SK-N-SH (cell line): ENCODE measurements around the gene LMTK2. TPM values are rescaled to one million over a fixed set of nuclear protein-coding genes. Genes with fewer than 3 reads are reported as not detected.

Source experiments
- CTCF ChIA-PET: fragments of 300-600, 350-600 bp; formaldehyde crosslinking; extraction: SDS; loops from one replicate; lab custom pipeline; 2021; lab: Yijun Ruan, JAX
- POLR2A ChIA-PET: fragments of 350-600 bp; sonication (Branson Sonifier 250); formaldehyde crosslinking; extraction: SDS; loops from one replicate; lab custom pipeline; 2020; ENCODE audit warnings: antibody characterized with exemption, inconsistent platforms; lab: Yijun Ruan, JAX
- DNase-seq: peaks from one replicate; pipeline ENCODE4 v3.0.0; 2012
- H2AFZ ChIP-seq: fragments of 200-600 bp; sonication (generic); 2 replicates; pipeline ENCODE4 v1.8.1; 2016; ENCODE audit warnings: antibody characterized with exemption, mild to moderate bottlenecking, low read depth
- H3F3A ChIP-seq: fragments of 200-600 bp; sonication (generic); replicated peaks from 2 replicates; pipeline ENCODE3; 2016; ENCODE audit warnings: antibody characterized with exemption, mild to moderate bottlenecking; ENCODE audit not compliant: insufficient read depth
- H3K27ac ChIP-seq, 2 experiments: fragments of 200-500 bp in 1 of 2; fragments of 200-600 bp in 1 of 2; sonication (Bioruptor generic) in 1 of 2; sonication (generic), shearing (Covaris generic) in 1 of 2; 2 replicates each; pipeline versions ENCODE4 v1.5.1 to v1.6.1; 2014 to 2016; ENCODE audit warnings: low read depth in 2 of 2, inconsistent platforms in 1 of 2, low read length in 1 of 2, mild to moderate bottlenecking in 1 of 2, mixed read lengths in 1 of 2
- H3K27me3 ChIP-seq: fragments of 200-600 bp; sonication (generic), shearing (Covaris generic); 2 replicates; pipeline ENCODE4 v1.6.1; 2016; ENCODE audit warnings: mixed run types; ENCODE audit not compliant: insufficient read depth
- H3K36me3 ChIP-seq, 2 experiments: fragments of 200-500 bp in 1 of 2; fragments of 200-600 bp in 1 of 2; sonication (Bioruptor generic) in 1 of 2; sonication (generic) in 1 of 2; replicated peaks in 1 of 2; 2 replicates each; pipeline versions ENCODE3 to v1.5.1; 2014 to 2016; ENCODE audit warnings: low read length in 1 of 2, mild to moderate bottlenecking in 1 of 2; ENCODE audit not compliant: insufficient read depth in 2 of 2, control insufficient read depth in 1 of 2
- H3K4me1 ChIP-seq, 2 experiments: fragments of 200-500 bp in 1 of 2; fragments of 200-600 bp in 1 of 2; sonication (Bioruptor generic) in 1 of 2; sonication (generic), shearing (Covaris generic) in 1 of 2; 2 replicates each; pipeline versions ENCODE4 v1.5.1 to v1.6.1; 2014 to 2016; ENCODE audit warnings: low read depth in 1 of 2, low read length in 1 of 2, mixed run types in 1 of 2; ENCODE audit not compliant: insufficient read depth in 2 of 2, control insufficient read depth in 1 of 2
- H3K4me2 ChIP-seq: fragments of 200-600 bp; sonication (generic), shearing (Covaris generic); 2 replicates; pipeline ENCODE4 v1.6.1; 2017; ENCODE audit warnings: mixed run types
- H3K4me3 ChIP-seq, 2 experiments: fragments of 200-500 bp in 1 of 2; fragments of 200-600 bp in 1 of 2; sonication (Bioruptor generic) in 1 of 2; sonication (generic), shearing (Covaris generic) in 1 of 2; 2 replicates each; pipeline versions ENCODE4 v1.5.1 to v1.8.1; 2014 to 2016; ENCODE audit warnings: low read depth in 2 of 2, inconsistent platforms in 1 of 2, low read length in 1 of 2, mild to moderate bottlenecking in 1 of 2, mixed read lengths in 1 of 2, moderate library complexity in 1 of 2
- H3K79me2 ChIP-seq: fragments of 200-600 bp; sonication (generic); 2 replicates; pipeline ENCODE4 v1.8.1; 2017; ENCODE audit warnings: mild to moderate bottlenecking; ENCODE audit not compliant: insufficient read depth
- H3K9ac ChIP-seq: fragments of 200-600 bp; sonication (generic); 2 replicates; pipeline ENCODE4 v1.6.1; 2017; ENCODE audit warnings: mixed run types
- H3K9me2 ChIP-seq: fragments of 200-600 bp; sonication (generic); 2 replicates; pipeline ENCODE4 v1.6.1; 2017; ENCODE audit warnings: mixed run types
- H3K9me3 ChIP-seq: fragments of 200-600 bp; sonication (generic); 2 replicates; pipeline ENCODE4 v1.6.1; 2017; ENCODE audit warnings: mixed run types, mild to moderate bottlenecking, moderate library complexity
- H4K20me1 ChIP-seq: fragments of 200-600 bp; sonication (generic); 2 replicates; pipeline ENCODE4 v1.6.1; 2017; ENCODE audit warnings: mild to moderate bottlenecking, mixed run types; ENCODE audit not compliant: insufficient read depth
- CHD2 ChIP-seq: fragments of 150-350 bp; IDR thresholded peaks from 2 replicates; pipeline ENCODE4 v1.6.1; 2018; ENCODE audit warnings: low read length; ENCODE audit not compliant: partially characterized antibody
- ELF1 ChIP-seq: IDR thresholded peaks from 2 replicates; pipeline ENCODE4 v1.4.0; 2012
- EP300 ChIP-seq, 2 experiments: IDR thresholded peaks; 2 replicates each; pipeline versions ENCODE4 v1.4.0 to v1.6.1; 2012; ENCODE audit warnings: borderline replicate concordance in 1 of 2, low read depth in 1 of 2, low read length in 1 of 2
- EZH2phosphoT487 ChIP-seq: fragments of 200-600 bp; sonication (generic); IDR thresholded peaks from 2 replicates; pipeline ENCODE4 v1.6.1; 2017; ENCODE audit warnings: low read depth, mixed run types, mild to moderate bottlenecking, antibody characterized with exemption, moderate library complexity, borderline replicate concordance
- FOSL2 ChIP-seq: IDR thresholded peaks from 2 replicates; pipeline ENCODE4 v1.4.0; 2012; ENCODE audit warnings: low read depth, mild to moderate bottlenecking, moderate library complexity, borderline replicate concordance
- FOXJ3 ChIP-seq: sonication (generic); formaldehyde crosslinking; IDR thresholded peaks from 2 replicates; pipeline ENCODE4 v1.5.1; 2020; ENCODE audit warnings: mild to moderate bottlenecking, missing genetic modification reagents
- FOXM1 ChIP-seq: IDR thresholded peaks from 2 replicates; pipeline ENCODE4 v1.4.0; 2012; ENCODE audit warnings: low read depth, mild to moderate bottlenecking
- GATA2 ChIP-seq: sonication (generic); formaldehyde crosslinking; IDR thresholded peaks from 2 replicates; pipeline ENCODE4 v1.5.0; 2020; ENCODE audit warnings: mild to moderate bottlenecking, missing genetic modification reagents
- MEF2A ChIP-seq: IDR thresholded peaks from 2 replicates; pipeline ENCODE4 v1.4.0; 2012; ENCODE audit warnings: low read depth, borderline replicate concordance
- MXI1 ChIP-seq: IDR thresholded peaks from 2 replicates; pipeline ENCODE4 v1.6.1; 2012; ENCODE audit warnings: mild to moderate bottlenecking, low read depth, low read length, improper control_type of control experiment
- NRF1 ChIP-seq: IDR thresholded peaks from 2 replicates; pipeline ENCODE4 v1.6.1; 2012; ENCODE audit warnings: low read depth, mild to moderate bottlenecking, low read length
- RFX5 ChIP-seq: IDR thresholded peaks from 2 replicates; pipeline ENCODE4 v1.6.1; 2012; ENCODE audit warnings: mild to moderate bottlenecking, improper control_type of control experiment, low read length
- RXRA ChIP-seq: IDR thresholded peaks from 2 replicates; pipeline ENCODE4 v1.4.0; 2012; ENCODE audit warnings: low read depth, mild to moderate bottlenecking, borderline replicate concordance
- TCF12 ChIP-seq: IDR thresholded peaks from 2 replicates; pipeline ENCODE4 v1.4.0; 2012
- TEAD4 ChIP-seq: IDR thresholded peaks from 2 replicates; pipeline ENCODE4 v1.4.0; 2012; ENCODE audit warnings: mild to moderate bottlenecking, borderline replicate concordance; ENCODE audit not compliant: insufficient read depth
- YY1 ChIP-seq: IDR thresholded peaks from 2 replicates; pipeline ENCODE4 v1.4.0; 2012; ENCODE audit warnings: low read depth, mild to moderate bottlenecking
- WGBS: methylation state at CpG from one replicate; pipeline ENCODE4 v1.1.6; 2017; ENCODE audit warnings: low lambda C conversion rate; 5-methylcytosine and 5-hydroxymethylcytosine counted together
- polyA plus RNA-seq, 3 experiments: library from polyadenylated mRNA; depleted of rRNA; stranded (reverse); fragments of >200 nt; gene quantifications; 2 replicates each; pipeline ENCODE4 v1.2.3, GENCODE V29; 2012
- TF ChIP-seq, protein P1 (sequence below): fragments of 150-350 bp; IDR thresholded peaks from 2 replicates; pipeline ENCODE4 v1.6.1; 2017; ENCODE audit warnings: antibody characterized with exemption, low read length, low read depth, borderline replicate concordance
- TF ChIP-seq, protein P2 (sequence below): IDR thresholded peaks from 2 replicates; pipeline ENCODE4 v1.4.0; 2012; ENCODE audit warnings: low read depth, borderline replicate concordance

LMTK2 gene
- polyA plus RNA-seq, 1 of the 3 experiments (the other 2 are of a cell fraction), result 9.0 TPM

DNA sequence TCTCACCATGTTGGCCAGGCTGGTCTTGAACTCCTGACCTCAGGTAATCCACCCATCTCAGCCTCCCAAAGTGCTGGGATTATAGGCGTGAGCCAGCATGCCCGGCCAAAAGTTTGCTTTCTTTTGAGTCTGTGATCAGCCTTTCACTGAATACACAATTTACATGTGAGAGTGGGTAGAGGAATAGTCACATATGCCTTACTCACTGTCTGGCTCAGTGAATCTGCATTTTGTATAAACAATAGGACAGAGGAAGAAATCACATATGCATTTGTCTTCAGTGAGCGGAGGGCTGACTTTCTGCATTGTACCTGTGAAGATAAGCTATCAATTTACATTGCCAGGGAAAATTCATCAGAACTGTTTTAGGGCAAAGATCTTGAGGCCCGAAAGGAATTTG lies 147.9 kb downstream of the LMTK2 start:
- no peak for DNase-seq
- Histone ChIP-seq H2AFZ (no peak overlapping the region), H3K79me2 (peaks cover 68% of the 10 kb centered on the region), H3K36me3 (peaks cover 13 to 20% of the 10 kb centered on the region in 2 experiments), H3K9me3 (no peaks in the 10 kb centered on the region), H3K9me2 (no peaks in the 10 kb centered on the region), H4K20me1 (no peaks in the 10 kb centered on the region), H3K9ac (no peak overlapping the region), H3K27me3 (no peaks in the 10 kb centered on the region), H3K4me2 (no peak overlapping the region), H3K27ac (no peak overlapping the region), H3F3A (peaks cover 3% of the 10 kb centered on the region), H3K4me3 (no peak overlapping the region), H3K4me1 (peaks cover 15 to 19% of the 10 kb centered on the region in 2 experiments; a peak in 2 of 4 replicates)
- CTCF ChIA-PET, result interaction anchor here (0.6 to 2.8 kb wide), 2 partner anchors 146 to 233 kb away, joined by 3 to 8 read pairs; partner anchors contain the start of gene BAIAP2L1
- POLR2A ChIA-PET, result no interaction called here
- TF ChIP-seq EZH2phosphoT487, result no peak
- TF ChIP-seq YY1, result no peak
- no peak for TF ChIP-seq ELF1
- no peak for TF ChIP-seq NRF1
- no peak for TF ChIP-seq RXRA
- TF ChIP-seq, protein P1, sequence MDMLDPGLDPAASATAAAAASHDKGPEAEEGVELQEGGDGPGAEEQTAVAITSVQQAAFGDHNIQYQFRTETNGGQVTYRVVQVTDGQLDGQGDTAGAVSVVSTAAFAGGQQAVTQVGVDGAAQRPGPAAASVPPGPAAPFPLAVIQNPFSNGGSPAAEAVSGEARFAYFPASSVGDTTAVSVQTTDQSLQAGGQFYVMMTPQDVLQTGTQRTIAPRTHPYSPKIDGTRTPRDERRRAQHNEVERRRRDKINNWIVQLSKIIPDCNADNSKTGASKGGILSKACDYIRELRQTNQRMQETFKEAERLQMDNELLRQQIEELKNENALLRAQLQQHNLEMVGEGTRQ, result no peak
- TF ChIP-seq TEAD4, result no peak
- TF ChIP-seq FOSL2, result no peak
- TF ChIP-seq RFX5, result no peak
- no peak for TF ChIP-seq GATA2 (CRISPR knock-in tag)
- TF ChIP-seq TCF12, result no peak
- TF ChIP-seq EP300 (IDR thresholded peaks at IDR 0.05; ENCODE audit: borderline replicate concordance in 1 of 2, low read depth in 1 of 2, low read length in 1 of 2), result no peak
- TF ChIP-seq CHD2, result no peak
- no peak for TF ChIP-seq MXI1
- TF ChIP-seq FOXJ3 (CRISPR knock-in tag), result no peak
- TF ChIP-seq, protein P2, sequence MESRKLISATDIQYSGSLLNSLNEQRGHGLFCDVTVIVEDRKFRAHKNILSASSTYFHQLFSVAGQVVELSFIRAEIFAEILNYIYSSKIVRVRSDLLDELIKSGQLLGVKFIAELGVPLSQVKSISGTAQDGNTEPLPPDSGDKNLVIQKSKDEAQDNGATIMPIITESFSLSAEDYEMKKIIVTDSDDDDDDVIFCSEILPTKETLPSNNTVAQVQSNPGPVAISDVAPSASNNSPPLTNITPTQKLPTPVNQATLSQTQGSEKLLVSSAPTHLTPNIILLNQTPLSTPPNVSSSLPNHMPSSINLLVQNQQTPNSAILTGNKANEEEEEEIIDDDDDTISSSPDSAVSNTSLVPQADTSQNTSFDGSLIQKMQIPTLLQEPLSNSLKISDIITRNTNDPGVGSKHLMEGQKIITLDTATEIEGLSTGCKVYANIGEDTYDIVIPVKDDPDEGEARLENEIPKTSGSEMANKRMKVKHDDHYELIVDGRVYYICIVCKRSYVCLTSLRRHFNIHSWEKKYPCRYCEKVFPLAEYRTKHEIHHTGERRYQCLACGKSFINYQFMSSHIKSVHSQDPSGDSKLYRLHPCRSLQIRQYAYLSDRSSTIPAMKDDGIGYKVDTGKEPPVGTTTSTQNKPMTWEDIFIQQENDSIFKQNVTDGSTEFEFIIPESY, result no peak
- TF ChIP-seq MEF2A, result no peak
- no peak for TF ChIP-seq FOXM1
- WGBS, result 96% methylated on average over 4 of the region's 4 CpGs
